Loucy (cell line): ENCODE data around the gene TAAR2.

Experiments
- EZH2phosphoT487 ChIP-seq: fragments of 200-600 bp; IDR thresholded peaks from 2 replicates; pipeline ENCODE4 v1.6.1; 2018; ENCODE audit warnings: antibody characterized with exemption, mild to moderate bottlenecking, moderate library complexity, borderline replicate concordance
- TF ChIP-seq, protein P1 (sequence below): fragments of 200-600 bp; sonication (generic); conservative IDR thresholded peaks from 2 replicates; pipeline ENCODE4 v1.5.1; 2014; ENCODE audit warnings: mild to moderate bottlenecking, antibody characterized with exemption, low read length

DNA sequence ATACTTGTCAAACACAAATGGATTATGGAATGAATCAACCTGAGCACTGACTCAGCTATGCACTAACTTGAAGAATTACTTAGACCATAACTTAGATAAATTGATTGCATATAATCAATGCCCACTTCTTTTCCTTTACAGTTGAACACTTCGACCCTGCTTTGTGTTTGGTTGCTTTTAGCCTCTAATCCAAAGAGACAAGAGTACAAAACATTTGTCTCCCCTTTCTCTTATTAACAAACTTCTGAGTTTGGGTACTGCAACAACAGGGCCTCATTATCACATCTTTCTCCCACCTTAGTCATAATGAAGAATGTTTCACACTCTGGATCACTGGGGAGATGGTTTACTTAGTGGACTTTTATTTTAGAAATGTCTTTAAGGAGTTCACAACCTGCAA, 56.5 kb downstream of the TAAR2 start:
- TF ChIP-seq, protein P1, sequence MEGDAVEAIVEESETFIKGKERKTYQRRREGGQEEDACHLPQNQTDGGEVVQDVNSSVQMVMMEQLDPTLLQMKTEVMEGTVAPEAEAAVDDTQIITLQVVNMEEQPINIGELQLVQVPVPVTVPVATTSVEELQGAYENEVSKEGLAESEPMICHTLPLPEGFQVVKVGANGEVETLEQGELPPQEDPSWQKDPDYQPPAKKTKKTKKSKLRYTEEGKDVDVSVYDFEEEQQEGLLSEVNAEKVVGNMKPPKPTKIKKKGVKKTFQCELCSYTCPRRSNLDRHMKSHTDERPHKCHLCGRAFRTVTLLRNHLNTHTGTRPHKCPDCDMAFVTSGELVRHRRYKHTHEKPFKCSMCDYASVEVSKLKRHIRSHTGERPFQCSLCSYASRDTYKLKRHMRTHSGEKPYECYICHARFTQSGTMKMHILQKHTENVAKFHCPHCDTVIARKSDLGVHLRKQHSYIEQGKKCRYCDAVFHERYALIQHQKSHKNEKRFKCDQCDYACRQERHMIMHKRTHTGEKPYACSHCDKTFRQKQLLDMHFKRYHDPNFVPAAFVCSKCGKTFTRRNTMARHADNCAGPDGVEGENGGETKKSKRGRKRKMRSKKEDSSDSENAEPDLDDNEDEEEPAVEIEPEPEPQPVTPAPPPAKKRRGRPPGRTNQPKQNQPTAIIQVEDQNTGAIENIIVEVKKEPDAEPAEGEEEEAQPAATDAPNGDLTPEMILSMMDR = no peak
- TF ChIP-seq EZH2phosphoT487 = no peak
